Hepatocyte (in vitro differentiated cells): Measurements from ENCODE around the gene NAA20. TPM values are rescaled to one million over a fixed set of nuclear protein-coding genes. Genes with fewer than 3 reads are reported as not detected.

Experiments
- DNase-seq: peaks from one replicate; pipeline ENCODE4 v3.0.0-alpha.2; 2016; ENCODE audit warnings: low spot score
- H2AFZ ChIP-seq: fragments of 200-600 bp; sonication (generic); 2 replicates; pipeline ENCODE4 v1.6.0; 2016; ENCODE audit warnings: antibody characterized with exemption, mild to moderate bottlenecking
- H3K27ac ChIP-seq: fragments of 200-600 bp; sonication (generic); 2 replicates; pipeline ENCODE4 v1.5.1; 2016; ENCODE audit warnings: mild to moderate bottlenecking
- H3K27me3 ChIP-seq: fragments of 200-600 bp; sonication (generic); 2 replicates; pipeline ENCODE4 v1.6.1; 2016
- H3K36me3 ChIP-seq: fragments of 200-600 bp; sonication (generic); replicated peaks from 2 replicates; pipeline ENCODE4 v1.5.1; 2016; ENCODE audit warnings: low read depth; ENCODE audit not compliant: insufficient read depth
- H3K4me1 ChIP-seq: fragments of 200-600 bp; sonication (generic); 2 replicates; pipeline ENCODE4 v1.5.1; 2016; ENCODE audit warnings: mild to moderate bottlenecking, moderate library complexity; ENCODE audit not compliant: insufficient read depth
- H3K4me2 ChIP-seq: fragments of 200-600 bp; sonication (generic); 2 replicates; pipeline ENCODE4 v1.6.0; 2016
- H3K4me3 ChIP-seq: fragments of 200-600 bp; sonication (generic); 2 replicates; pipeline ENCODE4 v1.5.1; 2016; ENCODE audit warnings: mild to moderate bottlenecking
- H3K79me2 ChIP-seq: fragments of 200-600 bp; sonication (generic); 2 replicates; pipeline ENCODE4 v1.6.0; 2017; ENCODE audit warnings: mild to moderate bottlenecking
- H3K9me2 ChIP-seq: fragments of 200-600 bp; sonication (generic); replicated peaks from 2 replicates; pipeline ENCODE4 v1.6.0; 2017; ENCODE audit warnings: mild to moderate bottlenecking; ENCODE audit not compliant: insufficient read depth
- H3K9me3 ChIP-seq: fragments of 200-600 bp; sonication (generic); 2 replicates; pipeline ENCODE4 v1.5.1; 2016; ENCODE audit warnings: low read depth, mild to moderate bottlenecking
- H4K20me1 ChIP-seq: fragments of 200-600 bp; sonication (generic); 2 replicates; pipeline ENCODE4 v1.6.0; 2016; ENCODE audit warnings: mild to moderate bottlenecking; ENCODE audit not compliant: insufficient read depth, poor library complexity, severe bottlenecking
- EZH2 ChIP-seq: fragments of 200-600 bp; sonication (generic); IDR thresholded peaks from 2 replicates; pipeline ENCODE4 v1.6.1; 2016; ENCODE audit warnings: antibody characterized with exemption, mild to moderate bottlenecking, borderline replicate concordance
- EZH2phosphoT487 ChIP-seq: fragments of 200-600 bp; sonication (generic); IDR thresholded peaks from one replicate; pipeline ENCODE4 v1.6.1; 2018; ENCODE audit warnings: antibody characterized with exemption, mild to moderate bottlenecking, low read depth, moderate library complexity; ENCODE audit not compliant: unreplicated experiment, severe bottlenecking
- WGBS: methylation state at CpG from one replicate; pipeline ENCODE4 v1.1.6; 2016; ENCODE audit warnings: low lambda C conversion rate; ENCODE audit errors: missing lambda C conversion rate; 5-methylcytosine and 5-hydroxymethylcytosine counted together
- polyA plus RNA-seq: library from polyadenylated mRNA; unstranded; fragments of >200 nt; fragmentation: Nextera tagmentation; extraction: Ambion mirVana; gene quantifications from 2 replicates; pipeline ENCODE4 v1.2.1, GENCODE V29; 2016
- total RNA-seq: library from RNA; depleted of rRNA; stranded (reverse); fragments of >200 nt; gene quantifications from 2 replicates; pipeline ENCODE4 v1.2.3, GENCODE V29; 2014
- TF ChIP-seq, protein P1 (sequence below): fragments of 200-600 bp; sonication (generic); IDR thresholded peaks from 2 replicates; pipeline ENCODE4 v1.5.1; 2016; ENCODE audit warnings: antibody characterized with exemption, mild to moderate bottlenecking; ENCODE audit not compliant: poor library complexity

Gene NAA20
- total and polyA plus RNA-seq, 2 experiments from 2014 or later: 66.1 to 126 TPM

GRCh38 chr20:19991308-19991707 lies 25.9 kb upstream of the NAA20 start:
- Histone ChIP-seq H2AFZ (no peak overlapping the region), H3K4me2 (peak overlapping the region; percentile 7), H3K4me3 (no peak overlapping the region), H4K20me1 (peaks cover 6% of the 10 kb centered on the region), H3K4me1 (peaks cover 40% of the 10 kb centered on the region), H3K27ac (peak overlapping the region; percentile 94), H3K9me2 (no peaks in the 10 kb centered on the region), H3K9me3 (no peaks in the 10 kb centered on the region), H3K79me2 (peaks cover 54% of the 10 kb centered on the region), H3K27me3 (no peaks in the 10 kb centered on the region), H3K36me3 (no peaks in the 10 kb centered on the region)
- no peak for DNase-seq
- TF ChIP-seq EZH2: no peak
- TF ChIP-seq EZH2phosphoT487: no peak
- TF ChIP-seq, protein P1, sequence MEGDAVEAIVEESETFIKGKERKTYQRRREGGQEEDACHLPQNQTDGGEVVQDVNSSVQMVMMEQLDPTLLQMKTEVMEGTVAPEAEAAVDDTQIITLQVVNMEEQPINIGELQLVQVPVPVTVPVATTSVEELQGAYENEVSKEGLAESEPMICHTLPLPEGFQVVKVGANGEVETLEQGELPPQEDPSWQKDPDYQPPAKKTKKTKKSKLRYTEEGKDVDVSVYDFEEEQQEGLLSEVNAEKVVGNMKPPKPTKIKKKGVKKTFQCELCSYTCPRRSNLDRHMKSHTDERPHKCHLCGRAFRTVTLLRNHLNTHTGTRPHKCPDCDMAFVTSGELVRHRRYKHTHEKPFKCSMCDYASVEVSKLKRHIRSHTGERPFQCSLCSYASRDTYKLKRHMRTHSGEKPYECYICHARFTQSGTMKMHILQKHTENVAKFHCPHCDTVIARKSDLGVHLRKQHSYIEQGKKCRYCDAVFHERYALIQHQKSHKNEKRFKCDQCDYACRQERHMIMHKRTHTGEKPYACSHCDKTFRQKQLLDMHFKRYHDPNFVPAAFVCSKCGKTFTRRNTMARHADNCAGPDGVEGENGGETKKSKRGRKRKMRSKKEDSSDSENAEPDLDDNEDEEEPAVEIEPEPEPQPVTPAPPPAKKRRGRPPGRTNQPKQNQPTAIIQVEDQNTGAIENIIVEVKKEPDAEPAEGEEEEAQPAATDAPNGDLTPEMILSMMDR: no peak
- WGBS: 58% methylated on average over 1 of the region's 1 CpG

GRCh38 chr20:19991854-19992253 lies 25.3 kb upstream of the NAA20 start:
- no peak overlapping the region for H3K4me2 ChIP-seq

DNA sequence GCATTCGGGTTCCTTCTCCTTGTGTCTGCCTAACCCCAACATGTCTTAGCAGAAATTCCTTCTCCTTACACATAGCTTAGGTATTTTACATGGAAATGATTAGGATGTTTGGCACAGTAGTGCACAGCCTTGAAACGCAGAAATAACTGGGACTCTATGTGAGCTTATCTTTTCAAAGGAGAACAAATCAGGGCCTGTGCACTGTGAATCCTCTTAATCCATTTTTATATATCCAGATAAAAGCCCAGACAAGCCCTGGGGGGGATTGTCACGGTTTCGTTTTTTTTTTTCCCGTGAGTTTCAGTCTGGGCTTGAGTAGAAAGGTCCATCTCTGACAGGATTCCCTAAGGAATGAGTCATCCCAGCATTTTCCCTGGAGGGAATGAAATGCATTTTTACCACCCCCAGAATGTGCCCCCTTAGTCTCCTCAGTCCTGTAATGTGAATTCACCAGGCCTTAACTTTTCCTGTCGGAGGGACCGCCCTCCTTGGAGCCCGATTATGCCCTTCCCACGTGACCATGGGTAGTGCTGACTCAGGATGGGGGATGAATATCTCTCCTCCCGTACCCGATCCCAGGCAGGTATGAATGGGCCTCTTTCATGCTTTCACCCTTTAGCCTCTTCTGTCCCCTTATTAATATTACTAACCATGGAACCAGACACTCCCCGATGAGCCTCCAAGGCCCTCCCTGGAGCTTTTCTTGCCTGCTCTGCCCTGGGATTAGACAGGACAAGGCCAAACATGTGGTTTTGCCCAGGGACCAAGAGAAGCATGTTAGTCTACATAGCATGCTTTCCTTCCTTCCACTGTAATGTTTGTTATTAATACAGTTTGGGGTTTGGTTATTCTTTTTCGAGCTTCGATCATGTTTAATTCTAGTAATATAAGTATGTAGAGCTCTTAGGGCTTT lies 23.9 kb upstream of the NAA20 start:
- peak overlapping the region; percentile 94 for H3K27ac ChIP-seq
- H3K9me2 ChIP-seq: no peaks in the 10 kb centered on the region
- H3K4me2 ChIP-seq: peak overlapping the region; percentile 65
- H3K27me3 ChIP-seq: no peaks in the 10 kb centered on the region
- TF ChIP-seq, protein P1: no peak
- no peak for TF ChIP-seq EZH2phosphoT487
- TF ChIP-seq EZH2: no peak
- peak; percentile 84 for DNase-seq
- H3K79me2 ChIP-seq: peaks cover 34% of the 10 kb centered on the region
- H3K4me3 ChIP-seq: no peak overlapping the region
- H3K36me3 ChIP-seq: no peaks in the 10 kb centered on the region
- no peaks in the 10 kb centered on the region for H4K20me1 ChIP-seq
- H3K9me3 ChIP-seq: no peaks in the 10 kb centered on the region
- no peak overlapping the region for H2AFZ ChIP-seq
- H3K4me1 ChIP-seq: peaks cover 40% of the 10 kb centered on the region
- 29% methylated on average over 14 of the region's 14 CpGs for WGBS

More at GRCh38 chr20:19991854-19992253, 25.3 kb upstream of the NAA20 start:
- H3K27me3 ChIP-seq: no peaks in the 10 kb centered on the region
- no peak for DNase-seq
- H3K9me3 ChIP-seq: no peaks in the 10 kb centered on the region
- peaks cover 5% of the 10 kb centered on the region for H4K20me1 ChIP-seq
- no peak overlapping the region for H2AFZ ChIP-seq
- peak overlapping the region; percentile 94 for H3K27ac ChIP-seq
- TF ChIP-seq EZH2: no peak
- TF ChIP-seq, protein P1: no peak
- TF ChIP-seq EZH2phosphoT487: no peak
- H3K4me3 ChIP-seq: no peak overlapping the region
- H3K9me2 ChIP-seq: no peaks in the 10 kb centered on the region
- no peaks in the 10 kb centered on the region for H3K36me3 ChIP-seq
- 74% methylated on average over 2 of the region's 2 CpGs for WGBS
- H3K4me1 ChIP-seq: peaks cover 40% of the 10 kb centered on the region
- peaks cover 48% of the 10 kb centered on the region for H3K79me2 ChIP-seq
